NCI-H2171 treated with DMSO at 0.1 percent for 48 hours (cell line): Measurements from ENCODE around the gene FFAR2.

Experiments
- DNase-seq: peaks from one replicate; lab custom pipeline; 2025; lab: John Stamatoyannopoulos, UW

Gene FFAR2

GRCh38 chr19:35425682-35426081 lies 22.4 kb upstream of the FFAR2 start:
- no peak for DNase-seq

GRCh38 chr19:35427187-35427586 lies 20.9 kb upstream of the FFAR2 start:
- no peak for DNase-seq

GRCh38 chr19:35429698-35430408 lies 18.2 kb upstream of the FFAR2 start:
- DNase-seq: no peak

GRCh38 chr19:35430409-35431144 lies 17.5 kb upstream of the FFAR2 start:
- DNase-seq: no peak

- DNase-seq: no peak
These were observed 16.8 kb upstream of the FFAR2 start for GRCh38 chr19:35431145-35431807.

- no peak for DNase-seq
These were observed 15.1 kb upstream of the FFAR2 start for GRCh38 chr19:35432911-35433310.

- DNase-seq: no peak
These were observed 14.6 kb upstream of the FFAR2 start for GRCh38 chr19:35433448-35433847.

- no peak for DNase-seq
These were observed 12.2 kb upstream of the FFAR2 start for GRCh38 chr19:35435896-35436295.

- peak; percentile 42 for DNase-seq
These were observed 11.3 kb upstream of the FFAR2 start for GRCh38 chr19:35436477-35437405.

- DNase-seq: peak; percentile 21
These were observed 10.6 kb upstream of the FFAR2 start for GRCh38 chr19:35437406-35437951.

GRCh38 chr19:35438096-35438495 lies 10.0 kb upstream of the FFAR2 start:
- no peak for DNase-seq

GRCh38 chr19:35438527-35438926 lies 9.5 kb upstream of the FFAR2 start:
- no peak for DNase-seq

- no peak for DNase-seq
These were observed 8.1 kb upstream of the FFAR2 start for GRCh38 chr19:35439921-35440320.

- DNase-seq: no peak
These were observed 6.0 kb upstream of the FFAR2 start for GRCh38 chr19:35442091-35442490.

- DNase-seq: no peak
These were observed 3.3 kb upstream of the FFAR2 start for GRCh38 chr19:35444735-35445134.

- DNase-seq: no peak
These were observed 2.0 kb upstream of the FFAR2 start for GRCh38 chr19:35445826-35446593.

GRCh38 chr19:35449359-35450043 lies 1.4 kb downstream of the FFAR2 start:
- peak; percentile 5 for DNase-seq

GRCh38 chr19:35451338-35452096 lies 3.5 kb downstream of the FFAR2 start:
- DNase-seq: no peak

- no peak for DNase-seq
These were observed 6.6 kb downstream of the FFAR2 start for GRCh38 chr19:35454663-35455062.
